IMR-90 (cell line): Measurements from ENCODE around the gene GRN. TPM values are rescaled to one million over a fixed set of nuclear protein-coding genes. Genes with fewer than 3 reads are reported as not detected.

ENCODE experiments used
- ATAC-seq: fragments of 200-7000 bp; cut with Tn5 transposase; 2 replicates; pipeline ENCODE4 v1.9.1; 2020; ENCODE audit warnings: low read depth, mild to moderate bottlenecking, moderate library complexity
- BruUV-seq: library from RNA; stranded (reverse); fragments of 400-500 nt; replicated peaks from 2 replicates; lab custom pipeline; 2021; lab: Mats Ljungman, UMichigan
- CTCF ChIA-PET: fragments of 300-600 bp; formaldehyde crosslinking; extraction: SDS; loops from one replicate; lab custom pipeline; 2021; ENCODE audit warnings: antibody characterized with exemption; lab: Yijun Ruan, JAX
- POLR2A ChIA-PET: fragments of 300-600 bp; sonication (Branson Sonifier 250); formaldehyde crosslinking; loops from one replicate; lab custom pipeline; 2022; ENCODE audit warnings: antibody characterized with exemption; ENCODE audit not compliant: unreplicated experiment; lab: Charles Lee
- DNase-seq: peaks from one replicate; pipeline ENCODE4 v3.0.0; 2013
- H2AFZ ChIP-seq: replicated peaks from 2 replicates; pipeline ENCODE3; 2013; ENCODE audit warnings: low read length, mild to moderate bottlenecking; ENCODE audit not compliant: poor library complexity
- H2AK5ac ChIP-seq: 2 replicates; pipeline ENCODE4 v1.6.1; 2013; ENCODE audit warnings: low read depth, low read length, inconsistent platforms
- H2AK9ac ChIP-seq: replicated peaks from 2 replicates; pipeline ENCODE3; 2013; ENCODE audit warnings: mild to moderate bottlenecking, low read depth, low read length, moderate library complexity; ENCODE audit not compliant: poor library complexity
- H2BK120ac ChIP-seq: 2 replicates; pipeline ENCODE4 v1.6.1; 2013; ENCODE audit warnings: low read depth, low read length, inconsistent platforms
- H2BK15ac ChIP-seq: 3 replicates; pipeline ENCODE4 v1.6.1; 2013; ENCODE audit warnings: low read depth, low read length, inconsistent platforms
- H2BK20ac ChIP-seq: 2 replicates; pipeline ENCODE4 v1.6.1; 2013; ENCODE audit warnings: low read depth, mild to moderate bottlenecking, inconsistent platforms, low read length, moderate library complexity
- H2BK5ac ChIP-seq: 2 replicates; pipeline ENCODE4 v1.6.1; 2013; ENCODE audit warnings: mild to moderate bottlenecking, low read depth, low read length, inconsistent platforms; ENCODE audit not compliant: poor library complexity, severe bottlenecking
- H3K14ac ChIP-seq: replicated peaks from 2 replicates; pipeline ENCODE4 v1.6.1; 2013; ENCODE audit warnings: low read depth, low read length, inconsistent platforms
- H3K18ac ChIP-seq: 2 replicates; pipeline ENCODE4 v1.6.1; 2013; ENCODE audit warnings: low read depth, low read length, control low read depth
- H3K23ac ChIP-seq: 2 replicates; pipeline ENCODE4 v1.6.1; 2013; ENCODE audit warnings: low read depth, low read length, inconsistent platforms
- H3K27ac ChIP-seq: 2 replicates; pipeline ENCODE4 v1.5.1; 2013; ENCODE audit warnings: mild to moderate bottlenecking, control low read depth, low read length; ENCODE audit not compliant: insufficient read depth
- H3K27me3 ChIP-seq: 2 replicates; pipeline ENCODE4 v1.6.1; 2013; ENCODE audit warnings: low read length; ENCODE audit not compliant: control insufficient read depth, insufficient read depth
- H3K36me3 ChIP-seq: 2 replicates; pipeline ENCODE4 v1.6.1; 2013; ENCODE audit warnings: low read length, mixed read lengths; ENCODE audit not compliant: control insufficient read depth, insufficient read depth
- H3K4ac ChIP-seq: 2 replicates; pipeline ENCODE4 v1.6.1; 2013; ENCODE audit warnings: low read depth, low read length, inconsistent platforms
- H3K4me1 ChIP-seq: 2 replicates; pipeline ENCODE4 v1.6.1; 2013; ENCODE audit warnings: low read length, mixed read lengths; ENCODE audit not compliant: control insufficient read depth, insufficient read depth
- H3K4me2 ChIP-seq: 2 replicates; pipeline ENCODE4 v1.6.1; 2013; ENCODE audit warnings: low read depth, mild to moderate bottlenecking, control low read depth, low read length, moderate library complexity
- H3K4me3 ChIP-seq: 2 replicates; pipeline ENCODE4 v1.5.1; 2013; ENCODE audit warnings: low read depth, mild to moderate bottlenecking, control low read depth, low read length, moderate library complexity; ENCODE audit not compliant: insufficient read depth
- H3K56ac ChIP-seq: 2 replicates; pipeline ENCODE4 v1.6.1; 2013; ENCODE audit warnings: low read length, inconsistent platforms; ENCODE audit not compliant: insufficient read depth; ENCODE audit errors: extremely low read depth
- H3K79me1 ChIP-seq, 2 experiments: 2 replicates each; pipeline ENCODE4 v1.6.1; 2013; ENCODE audit warnings: low read length in 2 of 2, inconsistent platforms in 1 of 2, low read depth in 1 of 2
- H3K9ac ChIP-seq: 2 replicates; pipeline ENCODE4 v1.6.1; 2013; ENCODE audit warnings: low read depth, low read length, control low read depth
- H3K9me1 ChIP-seq: 2 replicates; pipeline ENCODE4 v1.6.1; 2013; ENCODE audit warnings: low read length, inconsistent platforms; ENCODE audit not compliant: insufficient read depth
- H3K9me3 ChIP-seq: 2 replicates; pipeline ENCODE4 v1.6.1; 2013; ENCODE audit warnings: low read length; ENCODE audit not compliant: control insufficient read depth, insufficient read depth
- H4K20me1 ChIP-seq: 2 replicates; pipeline ENCODE4 v1.6.1; 2013; ENCODE audit warnings: low read length, inconsistent platforms; ENCODE audit not compliant: insufficient read depth
- H4K5ac ChIP-seq: 2 replicates; pipeline ENCODE4 v1.6.1; 2013; ENCODE audit warnings: mild to moderate bottlenecking, low read depth, low read length, control low read depth
- H4K8ac ChIP-seq, 2 experiments: 2 replicates each; pipeline ENCODE4 v1.6.1; 2013; ENCODE audit warnings: low read depth in 2 of 2, low read length in 2 of 2, control low read depth in 1 of 2, inconsistent platforms in 1 of 2
- H4K91ac ChIP-seq: 2 replicates; pipeline ENCODE4 v1.6.1; 2013; ENCODE audit warnings: low read depth, low read length, inconsistent platforms; ENCODE audit not compliant: insufficient read depth
- BHLHE40 ChIP-seq: fragments of 150-350 bp; IDR thresholded peaks from 2 replicates; pipeline ENCODE4 v1.6.1; 2016; ENCODE audit warnings: mild to moderate bottlenecking, low read depth, low read length
- CEBPB ChIP-seq: IDR thresholded peaks from 2 replicates; pipeline ENCODE4 v1.6.1; 2012; ENCODE audit warnings: low read depth, low read length, improper control_type of control experiment
- CHD1 ChIP-seq: IDR thresholded peaks from 2 replicates; pipeline ENCODE4 v1.6.1; 2012; ENCODE audit warnings: low read depth, low read length, improper control_type of control experiment
- CTCF ChIP-seq: conservative IDR thresholded peaks from 2 replicates; pipeline ENCODE4 v1.5.1; 2012; ENCODE audit warnings: mild to moderate bottlenecking, low read depth, low read length, improper control_type of control experiment
- ELK1 ChIP-seq: fragments of 150-350 bp; IDR thresholded peaks from 2 replicates; pipeline ENCODE4 v1.6.1; 2016; ENCODE audit warnings: low read depth, mild to moderate bottlenecking, low read length, moderate library complexity, borderline replicate concordance
- FOS ChIP-seq: fragments of 150-350 bp; IDR thresholded peaks from 2 replicates; pipeline ENCODE4 v1.6.1; 2016; ENCODE audit warnings: low read depth, low read length
- MAFK ChIP-seq: IDR thresholded peaks from 2 replicates; pipeline ENCODE4 v1.6.1; 2012; ENCODE audit warnings: low read depth, low read length, improper control_type of control experiment
- MAZ ChIP-seq: IDR thresholded peaks from 2 replicates; pipeline ENCODE4 v1.6.1; 2012; ENCODE audit warnings: low read depth, mild to moderate bottlenecking, low read length, improper control_type of control experiment, moderate library complexity, borderline replicate concordance
- MXI1 ChIP-seq: IDR thresholded peaks from 2 replicates; pipeline ENCODE4 v1.6.1; 2012; ENCODE audit warnings: low read depth, mild to moderate bottlenecking, low read length, moderate library complexity, borderline replicate concordance
- NFE2L2 ChIP-seq: fragments of 150-350 bp; IDR thresholded peaks from 2 replicates; pipeline ENCODE4 v1.6.1; 2016; ENCODE audit warnings: low read depth, mild to moderate bottlenecking, low read length
- POLR2A ChIP-seq: IDR thresholded peaks from 2 replicates; pipeline ENCODE4 v1.6.1; 2012; ENCODE audit warnings: mild to moderate bottlenecking, low read depth, low read length
- RAD21 ChIP-seq: IDR thresholded peaks from 2 replicates; pipeline ENCODE4 v1.6.1; 2012; ENCODE audit warnings: low read length, improper control_type of control experiment
- RCOR1 ChIP-seq: IDR thresholded peaks from 2 replicates; pipeline ENCODE4 v1.6.1; 2012; ENCODE audit warnings: mild to moderate bottlenecking, low read length, improper control_type of control experiment; ENCODE audit not compliant: insufficient replicate concordance
- RFX5 ChIP-seq: IDR thresholded peaks from 2 replicates; pipeline ENCODE4 v1.8.0; 2012; ENCODE audit warnings: low read depth, mild to moderate bottlenecking, low read length, moderate library complexity
- SMC3 ChIP-seq: fragments of 150-350 bp; IDR thresholded peaks from 2 replicates; pipeline ENCODE4 v1.6.1; 2016; ENCODE audit warnings: low read depth, mild to moderate bottlenecking, antibody characterized with exemption, low read length, moderate library complexity
- USF2 ChIP-seq: fragments of 150-350 bp; IDR thresholded peaks from 2 replicates; pipeline ENCODE4 v1.6.1; 2017; ENCODE audit warnings: mild to moderate bottlenecking, antibody characterized with exemption, low read length, low read depth
- WGBS, 2 experiments: methylation state at CpG; one replicate each; pipeline versions ENCODE4 v1.1.5 to v1.1.7; 2013; ENCODE audit warnings: missing lambda C conversion rate in 2 of 2; ENCODE audit not compliant: insufficient read length in 1 of 2; ENCODE audit errors: extremely low coverage in 2 of 2; 5-methylcytosine and 5-hydroxymethylcytosine counted together
- dilution Hi-C: fragments of 300-500 bp; cut with HindIII; formaldehyde crosslinking; loops from one replicate; pipeline ENCODE4 v1.14.3; 2018; ENCODE audit warnings: low sequenced_read_pairs; ENCODE audit not compliant: unreplicated experiment
- in situ Hi-C: fragments of 300-500 bp; cut with MboI; formaldehyde crosslinking; loops from 3 replicates; pipeline ENCODE4 v1.14.3; 2019; ENCODE audit warnings: low sequenced_read_pairs, inconsistent platforms, mixed read lengths
- intact Hi-C: fragments of 100-400 bp; cut with micrococcal nuclease; formaldehyde crosslinking; loops from 2 replicates; pipeline ENCODE4 v1.10.0; 2022
- polyA plus RNA-seq, 3 experiments: library from polyadenylated mRNA; depleted of rRNA; stranded (reverse); fragments of >200 nt; gene quantifications; 2 replicates each; pipeline ENCODE4 v1.2.3, GENCODE V29; 2012; ENCODE audit warnings: low replicate concordance in 1 of 3
- total RNA-seq: library from RNA; depleted of rRNA; stranded (reverse); fragments of >200 nt; gene quantifications from 2 replicates; pipeline ENCODE4 v1.2.3, GENCODE V29; 2012

The GRN gene
- total and polyA plus RNA-seq, 2 of the 4 experiments (the other 2 are of a cell fraction), result 38.9 to 494 TPM

- Histone ChIP-seq H3K4ac (no peak overlapping the region), H3K4me1 (peaks cover 4% of the 10 kb centered on the region; the same call in 1 of the 2 replicates), H3K9ac (no peak overlapping the region), H3K9me1 (no peaks in the 10 kb centered on the region), H4K5ac (no peak overlapping the region), H2AFZ (no peak overlapping the region), H2BK120ac (no peak overlapping the region), H2BK15ac (no peak overlapping the region), H3K27ac (no peak overlapping the region), H3K4me3 (no peak overlapping the region), H3K27me3 (peaks cover 49% of the 10 kb centered on the region), H3K56ac (no peak overlapping the region), H3K79me1 (no peaks in the 10 kb centered on the region), H3K18ac (no peak overlapping the region), H3K14ac (no peak overlapping the region), H2AK9ac (no peak overlapping the region), H2BK5ac (no peak overlapping the region), H4K91ac (no peak overlapping the region), H3K23ac (no peak overlapping the region), H2BK20ac (no peak overlapping the region), H3K9me3 (no peaks in the 10 kb centered on the region), H4K20me1 (no peaks in the 10 kb centered on the region), H2AK5ac (no peak overlapping the region), H3K36me3 (no peaks in the 10 kb centered on the region), H3K4me2 (peak overlapping the region; percentile 24; the same call in 1 of the 2 replicates), H4K8ac (no peak overlapping the region)
- DNase-seq (no peak), ATAC-seq (no peak)
- TF ChIP-seq RAD21 (no peak), NFE2L2 (no peak), CHD1 (no peak), POLR2A (no peak), MXI1 (no peak), RFX5 (no peak), USF2 (no peak), MAFK (no peak), BHLHE40 (no peak), ELK1 (no peak), CEBPB (no peak), FOS (no peak), CTCF (no peak), RCOR1 (no peak), MAZ (no peak), SMC3 (no peak)
- 0% methylated on average over 2 of the region's 15 CpGs; no CpG with 5 or more reads in 1 of the 2 experiments for WGBS, 2 experiments
- in situ Hi-C loops (no loop called here), intact Hi-C loops (loop anchor here (5.0 kb wide), 1 partner anchor 87 kb away; no protein-coding TSS in a partner anchor), dilution Hi-C loops (no loop called here)
- ChIA-PET POLR2A (interaction anchor here (0.5 to 0.8 kb wide), 2 partner anchors 8 to 109 kb away, joined by 3 to 4 read pairs; partner anchors contain the start of gene ATXN7L3), CTCF (no interaction called here)
- BruUV-seq, result no TSS peak
Observed at GRCh38 chr17:44308865-44309264, 36.2 kb upstream of the GRN start.
